Thoracic aorta (tissue), 2 donors: ENCODE data around the gene GCSAML. TPM values are rescaled to one million over a fixed set of nuclear protein-coding genes. Genes with fewer than 3 reads are reported as not detected.

ENCODE experiments used
- ATAC-seq: fragments of 150-250 bp; one replicate; pipeline ENCODE4 v1.8.0; 2017; ENCODE audit warnings: low read depth; ENCODE audit not compliant: insufficient number of reproducible peaks, low FRiP score
- DNase-seq: peaks from one replicate; pipeline ENCODE4 v3.0.0-alpha.2; 2020; ENCODE audit warnings: low spot score
- H3K27ac ChIP-seq, 2 donors: fragments of 200-600 bp; sonication (generic); 1 replicate in 1 of 2; 2 replicates in 1 of 2; pipeline ENCODE4 v1.5.1; 2016; ENCODE audit warnings: mild to moderate bottlenecking in 2 of 2, moderate library complexity in 2 of 2
- H3K27me3 ChIP-seq: fragments of 200-600 bp; sonication (generic); replicated peaks from 2 replicates; pipeline ENCODE4 v1.6.0; 2016; ENCODE audit warnings: mild to moderate bottlenecking; ENCODE audit not compliant: insufficient read depth
- H3K36me3 ChIP-seq: fragments of 200-600 bp; sonication (generic); one replicate; pipeline ENCODE4 v1.5.1; 2016
- H3K4me1 ChIP-seq, 2 donors: fragments of 200-600 bp; sonication (generic); 1 replicate in 1 of 2; 2 replicates in 1 of 2; pipeline versions ENCODE4 v1.5.1 to v1.6.0; 2016; ENCODE audit warnings: low read depth in 2 of 2, mild to moderate bottlenecking in 1 of 2; ENCODE audit not compliant: control insufficient read depth in 1 of 2
- H3K4me3 ChIP-seq: fragments of 200-600 bp; sonication (generic); 2 replicates; pipeline ENCODE4 v1.5.1; 2016; ENCODE audit warnings: mild to moderate bottlenecking
- H3K9me3 ChIP-seq: fragments of 200-600 bp; sonication (generic); 2 replicates; pipeline ENCODE4 v1.5.1; 2016
- CTCF ChIP-seq: fragments of 200-600 bp; sonication (generic); IDR thresholded peaks from one replicate; pipeline ENCODE4 v1.5.1; 2019; ENCODE audit warnings: antibody characterized with exemption
- total RNA-seq, 2 donors: library from RNA; depleted of rRNA; stranded (reverse); fragments of >200 nt; gene quantifications; one replicate each; pipeline versions ENCODE4 v1.1.0 to v1.2.3, GENCODE V29; 2016

Gene GCSAML
- total RNA-seq, 2 donors from 2014 or later = 0.42 to 1.2 TPM

DNA sequence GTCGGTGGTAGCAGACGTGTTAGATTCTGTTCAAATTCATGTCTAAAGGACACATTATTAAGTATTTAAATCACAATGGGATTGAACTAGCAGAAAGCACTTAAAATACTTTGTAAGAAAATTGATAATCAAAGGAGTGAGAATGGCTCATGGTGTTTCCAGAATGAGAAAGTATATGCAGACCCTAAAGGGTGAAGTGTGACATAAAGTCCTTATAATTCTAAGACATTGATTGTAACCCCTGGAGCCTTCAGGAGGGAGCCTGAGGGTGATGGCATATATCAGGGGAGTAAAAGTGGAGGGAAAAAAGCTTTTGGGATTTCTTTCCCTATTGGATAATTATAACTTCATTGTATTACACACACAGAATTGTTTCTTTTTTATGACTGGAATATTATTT, 12.6 kb upstream of the GCSAML start, which contains the start of gene OR2C3:
Gene OR2C3, minus strand, starts transcription at position 101 of the 400 bp plus-strand sequence. CDS start 3,929 bp downstream, outside the sequence.
- no peaks in the 10 kb centered on the region for H3K27me3 ChIP-seq

DNA sequence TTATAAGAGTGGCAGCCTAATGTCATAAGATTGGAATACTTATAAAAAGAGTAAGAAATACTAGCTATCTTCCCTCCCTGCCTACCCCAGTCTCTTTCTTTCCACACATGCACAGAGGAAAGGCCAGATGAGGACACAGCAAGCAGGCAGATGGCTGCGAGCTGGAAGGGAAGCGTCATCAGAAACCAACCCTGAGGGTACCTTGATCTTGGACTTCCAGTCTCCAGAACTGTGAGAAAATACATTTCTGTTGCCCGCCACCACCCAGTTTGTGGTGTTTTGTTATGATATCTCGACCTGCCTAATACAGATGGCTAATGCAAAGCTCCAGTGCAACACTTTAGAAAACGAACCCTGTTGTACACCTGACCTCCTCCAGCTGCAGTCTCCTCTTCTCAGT, 10.4 kb upstream of the GCSAML start:
- no peak overlapping the region for H3K27ac ChIP-seq
- H3K36me3 ChIP-seq = no peaks in the 10 kb centered on the region
- no peaks in the 10 kb centered on the region for H3K4me1 ChIP-seq
- DNase-seq (no peak), ATAC-seq (no peak)
- no peak overlapping the region for H3K4me3 ChIP-seq
- no peaks in the 10 kb centered on the region for H3K9me3 ChIP-seq
- no peaks in the 10 kb centered on the region for H3K27me3 ChIP-seq
- no peak for TF ChIP-seq CTCF

More for the DNA sequence above, 12.6 kb upstream of the GCSAML start, which contains the start of gene OR2C3:
- DNase-seq (no peak), ATAC-seq (no peak)
- H3K4me3 ChIP-seq = no peak within 1 kb of the TSS
- TF ChIP-seq CTCF = no peak
- no peaks in the 10 kb centered on the region for H3K9me3 ChIP-seq
- no peaks in the 10 kb centered on the region for H3K4me1 ChIP-seq
- H3K36me3 ChIP-seq = no peaks in the 10 kb centered on the region
- no peak within 1 kb of the TSS for H3K27ac ChIP-seq

GRCh38 chr1:247539215-247539614, 9.7 kb upstream of the GCSAML start:
- Histone ChIP-seq H3K9me3 (no peaks in the 10 kb centered on the region), H3K36me3 (no peaks in the 10 kb centered on the region), H3K27me3 (no peaks in the 10 kb centered on the region), H3K27ac (no peak overlapping the region), H3K4me1 (no peaks in the 10 kb centered on the region), H3K4me3 (no peak overlapping the region)
- ATAC-seq (no peak), DNase-seq (no peak)
- no peak for TF ChIP-seq CTCF

DNA sequence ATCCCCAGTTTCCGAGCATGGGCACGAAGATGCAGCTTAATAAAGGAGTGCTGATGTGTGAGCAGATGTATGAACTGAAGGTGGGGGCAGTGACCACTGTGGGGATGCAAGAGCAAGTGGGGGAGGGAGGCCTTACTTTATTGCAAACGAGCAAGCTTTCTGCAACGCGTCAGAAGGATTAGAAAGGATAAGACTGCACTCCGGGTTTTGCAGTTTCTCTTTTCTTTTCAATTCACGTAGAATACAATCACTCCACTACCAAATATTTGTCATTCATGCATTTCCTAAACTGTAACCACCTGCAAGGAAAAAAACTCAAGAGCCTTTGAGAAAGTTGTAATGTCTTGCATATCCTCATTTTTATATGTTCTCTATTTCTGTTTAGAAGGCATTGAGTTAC, 8.4 kb upstream of the GCSAML start:
- H3K36me3 ChIP-seq = no peaks in the 10 kb centered on the region
- no peaks in the 10 kb centered on the region for H3K4me1 ChIP-seq
- DNase-seq (no peak), ATAC-seq (no peak)
- TF ChIP-seq CTCF = no peak
- H3K27ac ChIP-seq = no peak overlapping the region
- H3K4me3 ChIP-seq = no peak overlapping the region
- H3K9me3 ChIP-seq = no peaks in the 10 kb centered on the region
- no peaks in the 10 kb centered on the region for H3K27me3 ChIP-seq

- no peak overlapping the region for H3K4me3 ChIP-seq
- no peaks in the 10 kb centered on the region for H3K4me1 ChIP-seq
- no peak for DNase-seq
- H3K27ac ChIP-seq = no peak overlapping the region
- no peaks in the 10 kb centered on the region for H3K9me3 ChIP-seq
- no peaks in the 10 kb centered on the region for H3K27me3 ChIP-seq
- H3K36me3 ChIP-seq = no peaks in the 10 kb centered on the region
- no peak for TF ChIP-seq CTCF
- no peak for ATAC-seq
Observed at GRCh38 chr1:247542811-247543210, 6.1 kb upstream of the GCSAML start.
